Parathyroid adenoma (tissue), 2 donors: ENCODE measurements around the gene MSRB2.

Experiments used
- H2AFZ ChIP-seq: fragments of 300-600 bp; sonication (generic); one replicate; pipeline ENCODE4 v1.7.0; 2017; ENCODE audit warnings: antibody characterized with exemption, mild to moderate bottlenecking
- H3K27ac ChIP-seq: fragments of 300-600 bp; sonication (generic); one replicate; pipeline ENCODE4 v1.7.0; 2017
- H3K27me3 ChIP-seq: fragments of 300-600 bp; sonication (generic); one replicate; pipeline ENCODE4 v1.7.0; 2017; ENCODE audit warnings: low read length; ENCODE audit not compliant: control insufficient read depth, insufficient read depth
- H3K36me3 ChIP-seq: fragments of 300-600 bp; sonication (generic); one replicate; pipeline ENCODE4 v1.7.0; 2017; ENCODE audit warnings: low read length; ENCODE audit not compliant: control insufficient read depth, insufficient read depth
- H3K4me1 ChIP-seq: fragments of 300-600 bp; sonication (generic); one replicate; pipeline ENCODE4 v1.7.0; 2017; ENCODE audit warnings: control low read depth
- H3K4me2 ChIP-seq: fragments of 300-600 bp; sonication (generic); one replicate; pipeline ENCODE4 v1.7.0; 2017; ENCODE audit warnings: low read length
- H3K4me3 ChIP-seq: fragments of 300-600 bp; sonication (generic); one replicate; pipeline ENCODE4 v1.7.0; 2017; ENCODE audit warnings: low read depth, low read length
- H3K79me2 ChIP-seq: fragments of 300-600 bp; sonication (generic); one replicate; pipeline ENCODE4 v1.7.0; 2017; ENCODE audit warnings: control low read depth
- H3K9ac ChIP-seq: fragments of 300-600 bp; sonication (generic); one replicate; pipeline ENCODE4 v1.7.0; 2017; ENCODE audit warnings: mild to moderate bottlenecking
- H3K9me3 ChIP-seq: fragments of 300-600 bp; sonication (generic); one replicate; pipeline ENCODE4 v1.7.0; 2017; ENCODE audit warnings: low read length; ENCODE audit not compliant: control insufficient read depth
- TF ChIP-seq, protein P1 (sequence below): fragments of 300-600 bp; sonication (generic); IDR thresholded peaks from one replicate; pipeline ENCODE4 v1.7.0; 2017; ENCODE audit warnings: antibody characterized with exemption, mild to moderate bottlenecking
- donor health status: primary hyperparathyroidism.

The MSRB2 gene

DNA sequence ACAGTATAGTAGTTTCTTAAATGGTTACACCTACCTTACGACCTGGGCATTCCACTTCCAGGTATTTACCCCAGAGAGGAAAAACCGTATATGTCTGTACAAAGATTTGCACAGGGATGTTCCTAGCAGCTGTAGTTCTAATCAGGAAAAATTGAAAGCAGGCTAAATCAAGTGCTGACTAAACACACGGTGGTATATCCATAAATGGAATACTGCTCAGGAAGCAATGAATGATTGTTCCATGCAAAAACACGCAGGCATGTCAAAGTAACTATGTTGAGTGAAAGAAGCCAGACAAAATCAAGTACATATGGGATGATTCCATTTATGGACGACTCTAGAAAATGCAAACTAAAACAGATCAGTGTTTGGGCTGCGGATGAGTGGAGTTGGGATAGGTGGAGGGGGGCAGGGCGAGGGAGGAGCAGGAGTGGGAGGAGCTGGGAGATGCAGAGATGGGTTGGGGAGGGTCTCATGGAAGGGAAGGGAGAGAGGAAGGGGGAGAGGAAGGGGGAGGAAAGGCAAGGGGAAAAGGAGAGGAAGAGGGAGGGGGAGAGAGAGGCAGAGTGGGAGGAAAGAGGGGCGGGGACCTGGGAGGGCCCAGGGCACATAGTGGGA lies 484 bp upstream of the MSRB2 start:
- H2AFZ ChIP-seq = peak overlapping the region; percentile 43
- peak overlapping the region; percentile 34 for H3K4me3 ChIP-seq
- H3K9ac ChIP-seq = no peak overlapping the region
- TF ChIP-seq, protein P1, sequence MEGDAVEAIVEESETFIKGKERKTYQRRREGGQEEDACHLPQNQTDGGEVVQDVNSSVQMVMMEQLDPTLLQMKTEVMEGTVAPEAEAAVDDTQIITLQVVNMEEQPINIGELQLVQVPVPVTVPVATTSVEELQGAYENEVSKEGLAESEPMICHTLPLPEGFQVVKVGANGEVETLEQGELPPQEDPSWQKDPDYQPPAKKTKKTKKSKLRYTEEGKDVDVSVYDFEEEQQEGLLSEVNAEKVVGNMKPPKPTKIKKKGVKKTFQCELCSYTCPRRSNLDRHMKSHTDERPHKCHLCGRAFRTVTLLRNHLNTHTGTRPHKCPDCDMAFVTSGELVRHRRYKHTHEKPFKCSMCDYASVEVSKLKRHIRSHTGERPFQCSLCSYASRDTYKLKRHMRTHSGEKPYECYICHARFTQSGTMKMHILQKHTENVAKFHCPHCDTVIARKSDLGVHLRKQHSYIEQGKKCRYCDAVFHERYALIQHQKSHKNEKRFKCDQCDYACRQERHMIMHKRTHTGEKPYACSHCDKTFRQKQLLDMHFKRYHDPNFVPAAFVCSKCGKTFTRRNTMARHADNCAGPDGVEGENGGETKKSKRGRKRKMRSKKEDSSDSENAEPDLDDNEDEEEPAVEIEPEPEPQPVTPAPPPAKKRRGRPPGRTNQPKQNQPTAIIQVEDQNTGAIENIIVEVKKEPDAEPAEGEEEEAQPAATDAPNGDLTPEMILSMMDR = no peak
- H3K4me2 ChIP-seq = peak overlapping the region; percentile 54
- H3K36me3 ChIP-seq = no peaks in the 10 kb centered on the region
- H3K27me3 ChIP-seq = no peaks in the 10 kb centered on the region
- no peaks in the 10 kb centered on the region for H3K79me2 ChIP-seq
- no peaks in the 10 kb centered on the region for H3K9me3 ChIP-seq
- peak overlapping the region; percentile 40 for H3K27ac ChIP-seq
- peaks cover 5% of the 10 kb centered on the region for H3K4me1 ChIP-seq

DNA sequence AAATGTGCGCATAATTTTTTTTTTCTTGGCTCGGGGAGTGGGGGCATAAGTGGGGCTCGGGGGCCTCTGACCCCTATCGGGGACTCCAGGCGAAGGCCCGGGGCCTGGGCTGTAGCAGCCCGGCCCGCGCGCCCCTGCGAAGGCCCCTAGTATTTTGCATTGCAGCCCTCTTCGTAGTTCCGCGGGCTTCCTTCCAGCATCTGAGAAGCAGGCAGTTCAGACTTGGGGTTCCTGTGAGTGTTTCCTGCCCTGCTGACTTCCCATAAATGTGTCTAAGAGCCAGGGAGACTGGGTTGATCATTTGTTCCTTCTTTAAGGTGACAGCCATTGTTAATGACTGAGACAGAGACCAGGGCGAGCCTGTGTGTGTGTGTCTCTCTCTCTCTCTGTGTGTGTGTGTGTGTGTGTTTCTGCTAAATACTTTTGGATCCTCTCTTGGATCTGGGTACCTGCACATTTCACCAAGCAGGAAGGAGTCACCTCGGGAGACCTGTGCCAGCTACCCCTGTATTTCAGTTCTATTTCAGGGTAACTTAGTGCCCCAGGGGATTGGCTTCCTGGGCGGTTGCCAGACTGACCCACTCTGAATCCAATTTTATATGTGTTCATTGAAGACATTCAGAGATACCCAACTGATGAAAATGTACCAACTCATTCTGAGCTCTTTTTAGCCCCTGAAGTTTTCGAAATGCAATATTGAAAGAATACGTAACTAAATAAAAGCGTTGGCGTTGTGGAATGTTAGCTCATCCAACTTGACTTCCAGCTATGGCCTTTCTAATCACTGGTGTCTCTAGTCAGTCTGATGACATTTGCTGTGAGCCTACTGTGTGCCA lies 805 bp downstream of the MSRB2 start:
- H3K9me3 ChIP-seq = no peaks in the 10 kb centered on the region
- peak overlapping the region; percentile 82 for H3K9ac ChIP-seq
- peak overlapping the region; percentile 85 for H2AFZ ChIP-seq
- peak overlapping the region; percentile 81 for H3K4me2 ChIP-seq
- H3K36me3 ChIP-seq = no peaks in the 10 kb centered on the region
- H3K27ac ChIP-seq = peak overlapping the region; percentile 80
- TF ChIP-seq, protein P1 = no peak
- peak overlapping the region; percentile 65 for H3K4me3 ChIP-seq
- H3K4me1 ChIP-seq = peaks cover 5% of the 10 kb centered on the region
- H3K27me3 ChIP-seq = no peaks in the 10 kb centered on the region
- peaks cover 8% of the 10 kb centered on the region for H3K79me2 ChIP-seq

DNA sequence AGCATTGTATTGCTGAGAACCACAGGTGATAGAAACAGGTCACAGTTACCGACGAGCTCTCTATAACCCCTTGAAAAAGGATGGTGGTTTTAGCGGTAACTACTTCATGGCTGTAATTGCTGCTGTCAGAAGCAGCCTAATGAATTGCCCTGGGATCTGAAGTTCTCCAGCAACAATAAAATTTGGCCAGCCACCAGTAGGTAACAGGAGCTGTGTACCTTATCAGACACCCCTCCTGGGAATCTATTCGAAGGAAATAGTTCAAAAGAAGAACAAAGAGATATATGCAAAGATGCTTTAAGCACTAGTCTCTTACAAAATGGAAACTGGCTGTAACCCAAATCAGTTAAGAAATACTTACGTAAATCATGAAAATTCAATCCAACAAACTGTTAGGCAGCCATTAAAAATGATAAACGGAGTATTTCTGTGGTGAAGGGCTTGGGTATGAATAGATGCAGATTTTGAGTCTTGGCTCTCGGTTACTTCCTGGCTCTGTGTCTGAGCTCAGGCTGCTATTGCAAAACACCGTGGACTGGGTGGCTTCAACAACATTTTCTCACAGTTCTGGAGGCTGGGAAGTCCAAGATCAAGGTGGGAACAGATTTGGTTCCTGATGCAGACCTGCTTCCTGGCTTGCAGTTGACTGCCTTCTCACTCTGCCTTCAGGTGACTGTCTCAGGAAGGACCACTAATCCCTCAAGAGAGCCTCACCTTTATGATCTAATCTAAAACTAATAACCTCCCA lies 1.6 kb downstream of the MSRB2 start:
- no peak overlapping the region for H3K9ac ChIP-seq
- H3K79me2 ChIP-seq = peaks cover 12% of the 10 kb centered on the region
- H3K4me2 ChIP-seq = peak overlapping the region; percentile 81
- H3K27me3 ChIP-seq = no peaks in the 10 kb centered on the region
- peaks cover 5% of the 10 kb centered on the region for H3K4me1 ChIP-seq
- H3K36me3 ChIP-seq = no peaks in the 10 kb centered on the region
- peak overlapping the region; percentile 65 for H3K4me3 ChIP-seq
- H2AFZ ChIP-seq = no peak overlapping the region
- no peaks in the 10 kb centered on the region for H3K9me3 ChIP-seq
- H3K27ac ChIP-seq = peak overlapping the region; percentile 80
- TF ChIP-seq, protein P1 = no peak

DNA sequence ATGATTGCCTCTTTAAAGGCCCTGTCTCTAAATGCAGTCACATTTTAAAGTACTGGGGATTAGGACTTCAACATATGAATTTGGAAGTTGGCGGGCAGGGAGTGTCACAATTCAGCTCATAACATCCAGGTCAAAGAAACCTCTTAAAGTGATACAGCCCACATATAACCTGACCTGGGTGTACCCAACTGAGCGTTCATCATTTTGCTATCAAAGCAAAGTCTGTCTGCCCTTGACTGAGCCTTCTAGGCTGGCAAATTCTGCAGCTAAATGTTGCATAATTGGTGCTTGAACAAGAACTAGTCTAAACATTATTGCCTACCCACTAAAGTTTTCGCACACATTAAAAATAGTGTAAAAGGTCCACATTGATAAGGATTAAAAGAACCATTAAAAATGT lies 3.7 kb downstream of the MSRB2 start:
- no peak overlapping the region for H3K4me3 ChIP-seq
- no peak overlapping the region for H2AFZ ChIP-seq
- H3K79me2 ChIP-seq = peaks cover 15% of the 10 kb centered on the region
- H3K9ac ChIP-seq = no peak overlapping the region
- no peaks in the 10 kb centered on the region for H3K36me3 ChIP-seq
- H3K27ac ChIP-seq = no peak overlapping the region
- H3K4me1 ChIP-seq = peaks cover 5% of the 10 kb centered on the region
- H3K9me3 ChIP-seq = no peaks in the 10 kb centered on the region
- H3K27me3 ChIP-seq = no peaks in the 10 kb centered on the region
- TF ChIP-seq, protein P1 = no peak
- no peak overlapping the region for H3K4me2 ChIP-seq
